Measurements from ENCODE around the gene THOC5.
A peak's percentile ranks its signal among the peaks of the same experiment; 100 is the strongest.
"Not testable (repeated sequence)": the region's sequence is repeated elsewhere in the genome, so short reads cannot be mapped to it uniquely, and the experiment has no call there.

The THOC5 gene

DNA sequence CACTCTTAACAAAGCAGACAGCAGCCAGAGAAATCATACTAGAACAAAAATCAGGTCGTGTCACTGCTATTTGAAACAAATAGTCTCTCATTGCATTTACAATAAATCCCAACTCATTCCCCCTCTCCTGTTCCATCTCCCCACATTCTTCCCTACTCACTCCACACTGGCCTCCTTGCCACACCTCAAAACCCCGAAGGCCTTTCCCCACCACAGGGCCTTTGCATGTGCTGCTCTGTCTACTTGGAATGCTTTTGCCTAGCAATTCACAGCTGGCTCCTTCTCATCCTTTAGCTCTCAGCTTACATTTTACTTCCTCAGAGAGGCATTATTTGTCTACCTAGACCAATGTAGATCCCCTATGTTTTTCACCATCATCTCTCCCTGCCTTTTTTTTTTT is 6.3 kb upstream of the THOC5 start:
- no peak for DNase-seq

DNA sequence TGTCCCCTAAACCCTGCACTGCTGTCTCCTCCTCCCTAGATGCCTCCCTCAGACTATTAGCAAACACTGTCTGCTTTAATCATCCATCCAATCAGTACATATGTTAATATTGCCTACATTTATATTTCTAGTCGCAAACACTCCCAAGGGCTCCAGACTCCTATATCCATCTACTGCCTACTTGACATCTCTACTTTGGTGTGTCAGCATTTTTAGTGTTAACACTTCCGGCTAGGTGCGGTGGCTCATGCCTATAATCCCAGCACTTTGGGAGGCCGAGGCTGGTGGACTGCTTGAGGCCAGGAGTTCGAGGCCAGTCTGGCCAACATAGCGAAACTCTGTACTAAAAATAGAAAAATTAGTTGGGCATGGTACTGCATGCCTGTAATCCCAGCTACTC is 5.5 kb upstream of the THOC5 start:
- DNase-seq, result no peak

GRCh38 chr22:29555065-29555644 is 1.6 kb upstream of the THOC5 start:
- DNase-seq, result no peak

DNA sequence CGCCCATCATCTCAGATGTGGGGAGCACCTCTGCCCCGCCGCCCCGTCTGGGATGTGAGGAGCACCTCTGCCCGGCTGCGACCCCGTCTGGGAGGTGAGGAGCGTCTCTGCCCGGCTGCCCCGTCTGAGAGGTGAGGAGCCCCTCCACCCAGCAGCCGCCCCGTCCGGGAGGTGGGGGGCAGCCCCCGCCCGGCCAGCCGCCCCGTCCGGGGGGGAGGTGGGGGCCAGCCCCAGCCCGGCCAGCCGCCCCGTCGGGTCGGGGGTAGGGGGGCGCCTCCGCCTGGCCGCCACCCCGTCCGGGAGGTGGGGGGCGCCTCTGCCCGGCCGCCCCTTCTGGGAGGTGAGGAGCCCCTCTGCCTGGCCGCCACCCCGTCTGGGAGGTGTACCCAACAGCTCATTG is 1.2 kb downstream of the THOC5 start:
- not testable (repeated sequence) for DNase-seq

DNA sequence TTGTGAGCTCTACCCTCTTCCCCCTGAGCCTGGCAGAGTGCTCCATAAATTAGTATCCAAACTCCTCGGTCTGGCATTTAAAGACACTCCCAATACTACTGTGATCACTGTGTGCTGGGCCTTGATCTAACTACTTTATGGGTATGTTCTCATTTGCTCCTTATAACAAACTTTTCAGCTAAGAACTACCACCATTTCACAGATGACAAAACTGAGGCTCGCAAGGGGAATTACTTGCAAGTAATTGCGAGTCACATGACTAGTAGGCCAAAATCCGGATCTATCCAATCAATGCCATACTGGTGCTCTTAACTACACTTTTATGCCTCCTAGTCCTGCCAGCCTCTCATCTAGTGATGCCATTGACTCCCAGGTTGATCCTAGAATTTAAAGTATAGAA is 3.6 kb downstream of the THOC5 start:
- no peak for DNase-seq

DNA sequence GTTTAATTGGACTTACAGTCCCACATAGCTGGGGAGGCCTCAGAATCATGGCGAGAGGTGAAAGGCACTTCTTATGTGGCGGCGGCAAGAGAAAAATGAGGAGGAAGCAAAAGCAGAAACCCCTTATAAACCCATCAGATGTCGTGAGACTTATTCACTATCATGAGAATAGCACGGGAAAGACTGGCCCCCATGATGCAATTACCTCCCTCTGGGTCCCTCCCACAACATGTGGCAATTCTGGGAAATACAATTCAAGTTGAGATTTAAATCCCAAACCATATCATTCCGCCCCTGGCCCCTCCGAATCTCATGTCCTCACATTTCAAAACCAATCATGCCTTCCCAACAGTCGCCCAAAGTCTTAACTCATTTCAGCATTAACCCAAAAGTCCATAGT is 8.5 kb downstream of the THOC5 start:
- DNase-seq, result peak; percentile 11

DNA sequence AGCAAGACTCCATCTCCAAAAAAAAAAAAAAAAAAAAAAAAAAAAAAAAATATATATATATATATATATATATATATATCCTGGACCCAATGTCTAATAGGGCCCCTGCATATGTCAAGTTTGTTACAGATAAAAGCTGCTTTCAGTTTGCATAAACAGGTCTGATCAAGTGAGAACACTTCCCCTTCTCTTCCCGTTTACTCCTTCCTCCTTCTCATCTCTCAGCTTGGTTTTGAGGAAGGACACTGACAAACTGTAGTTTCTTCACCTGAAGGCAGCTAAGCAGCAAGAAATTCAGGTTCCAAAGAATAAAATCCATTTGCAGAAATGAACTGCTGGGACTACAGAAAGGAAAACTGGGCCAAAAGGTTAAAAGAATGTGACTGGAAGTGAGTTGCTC is 11.7 kb downstream of the THOC5 start:
- peak; percentile 72 for DNase-seq

DNA sequence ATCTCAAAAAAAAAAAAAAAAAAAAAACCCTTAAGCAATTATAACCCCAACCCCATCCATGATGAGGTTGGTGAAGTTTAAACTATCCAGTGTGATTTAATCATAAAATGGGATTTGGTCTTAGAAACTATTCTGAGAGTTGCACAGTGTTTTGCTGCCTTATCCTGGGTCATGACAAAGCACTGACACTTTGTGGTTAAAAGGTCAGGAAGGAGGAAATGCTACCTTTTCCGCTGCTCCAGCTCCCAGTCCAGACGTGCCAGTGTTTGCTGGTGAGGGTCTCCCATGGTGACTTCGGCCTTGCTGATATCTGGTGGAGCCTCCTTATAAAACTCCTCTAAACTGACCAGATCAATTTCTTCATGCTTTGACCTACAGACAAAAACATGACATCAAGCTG is 14.5 kb downstream of the THOC5 start:
- no peak for DNase-seq

- DNase-seq, result no peak
These were observed 17.1 kb downstream of the THOC5 start for GRCh38 chr22:29536411-29536810.

DNA sequence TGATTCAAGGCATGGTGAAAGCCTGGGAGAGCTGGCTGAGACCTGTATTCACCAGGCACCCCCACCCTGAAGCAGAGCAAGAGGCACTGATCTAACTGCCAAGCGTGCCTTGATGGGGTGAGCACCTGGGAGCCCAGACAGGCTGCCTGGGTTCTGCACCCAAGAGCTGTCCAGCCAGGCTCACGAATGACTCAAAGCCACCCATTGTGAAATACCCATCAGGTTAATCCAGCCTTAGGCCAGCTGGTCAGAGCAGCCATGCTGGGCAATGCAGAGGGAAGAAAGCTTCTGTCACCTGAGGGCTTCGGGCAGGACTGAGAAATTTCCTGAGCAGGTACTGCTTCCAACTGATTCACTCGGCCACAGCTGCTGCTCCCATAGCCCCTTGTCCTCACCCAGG is 22.1 kb downstream of the THOC5 start:
- no peak for DNase-seq

GRCh38 chr22:29530716-29531115 is 22.8 kb downstream of the THOC5 start:
- peak; percentile 29 for DNase-seq

DNA sequence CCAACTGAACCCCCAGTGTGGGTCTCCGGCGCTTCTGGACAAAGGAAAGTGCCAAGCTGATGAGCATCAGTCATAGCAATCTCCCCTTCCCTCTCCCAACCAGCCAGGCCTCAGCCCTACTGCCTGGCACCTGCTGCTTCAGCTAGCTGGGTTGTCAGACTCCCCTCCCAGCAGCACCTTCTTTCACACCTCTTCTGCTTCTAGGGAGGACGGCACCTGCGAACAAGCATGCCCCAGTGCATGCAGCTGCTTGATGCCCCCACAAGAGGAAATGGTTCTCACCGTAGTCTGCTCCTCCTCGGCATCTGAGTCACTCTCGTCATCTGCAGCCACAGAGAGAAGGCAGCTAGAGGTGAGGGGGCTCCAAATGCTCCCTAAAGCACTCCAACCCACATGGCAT is 25.4 kb downstream of the THOC5 start:
- DNase-seq, result no peak

DNA sequence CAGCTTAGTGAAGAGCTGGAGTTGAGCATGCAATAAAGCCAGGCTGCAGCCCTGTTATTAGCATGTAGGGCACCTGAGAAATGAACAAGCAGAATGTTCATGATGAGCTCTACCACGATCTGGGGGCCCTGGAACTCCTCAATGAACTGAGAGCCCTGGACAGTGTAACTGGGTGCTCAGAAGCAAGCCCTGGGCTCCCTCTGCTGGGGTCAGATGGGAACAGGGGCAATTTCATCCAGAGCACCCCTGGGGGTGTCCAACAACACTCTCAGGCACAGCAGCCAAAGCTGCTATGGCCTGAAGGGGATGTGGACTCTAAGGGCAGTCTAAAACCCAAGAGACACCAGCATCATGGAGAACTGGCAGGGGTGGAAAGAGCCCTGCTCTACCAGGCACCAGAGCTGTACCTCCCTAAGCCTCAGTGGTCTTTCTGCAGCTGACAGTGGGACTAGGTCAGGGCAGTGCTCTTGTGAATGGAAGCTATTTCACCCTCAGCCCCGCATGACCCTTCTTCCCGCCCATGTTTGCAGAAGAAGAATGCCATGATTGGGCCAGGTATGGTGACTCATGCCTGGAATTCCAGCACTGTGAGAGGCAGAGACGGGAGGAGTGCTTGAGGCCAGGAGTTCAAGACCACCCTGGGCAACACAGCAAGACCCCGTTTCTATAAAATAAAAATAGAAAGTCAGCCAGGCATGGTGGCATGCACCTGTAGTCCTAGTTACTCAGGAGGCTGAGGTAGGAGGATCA is 28.9 kb downstream of the THOC5 start:
- peak; percentile 21 for DNase-seq

GRCh38 chr22:29523761-29524160 is 29.8 kb downstream of the THOC5 start:
- DNase-seq, result no peak

GRCh38 chr22:29521526-29521925 is 32.0 kb downstream of the THOC5 start:
- no peak for DNase-seq

- peak; percentile 2 for DNase-seq
These were observed 32.7 kb downstream of the THOC5 start for GRCh38 chr22:29520851-29521250.

GRCh38 chr22:29519996-29520395 is 33.6 kb downstream of the THOC5 start:
- DNase-seq, result no peak

DNA sequence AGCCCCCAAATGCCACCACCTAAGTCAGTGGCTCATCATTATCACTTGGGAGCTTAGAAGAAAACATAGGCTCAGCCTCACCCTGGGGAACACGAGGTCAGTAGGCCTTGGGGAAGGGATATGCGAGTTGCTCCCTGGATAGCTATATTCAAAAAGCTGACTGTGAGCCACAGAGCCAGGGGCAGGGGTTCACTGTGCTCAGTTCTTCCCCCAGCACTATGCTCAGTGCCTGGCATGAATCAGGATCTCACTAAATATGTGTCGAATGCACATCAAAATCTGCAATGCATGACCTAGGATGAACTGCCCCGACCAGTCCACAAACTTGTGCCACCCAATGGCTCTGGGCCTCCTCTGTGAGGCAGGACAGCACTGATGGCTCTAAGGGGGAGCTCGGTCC is 35.1 kb downstream of the THOC5 start:
- no peak for DNase-seq

- no peak for DNase-seq
These were observed 36.2 kb downstream of the THOC5 start for GRCh38 chr22:29517215-29517908.

DNA sequence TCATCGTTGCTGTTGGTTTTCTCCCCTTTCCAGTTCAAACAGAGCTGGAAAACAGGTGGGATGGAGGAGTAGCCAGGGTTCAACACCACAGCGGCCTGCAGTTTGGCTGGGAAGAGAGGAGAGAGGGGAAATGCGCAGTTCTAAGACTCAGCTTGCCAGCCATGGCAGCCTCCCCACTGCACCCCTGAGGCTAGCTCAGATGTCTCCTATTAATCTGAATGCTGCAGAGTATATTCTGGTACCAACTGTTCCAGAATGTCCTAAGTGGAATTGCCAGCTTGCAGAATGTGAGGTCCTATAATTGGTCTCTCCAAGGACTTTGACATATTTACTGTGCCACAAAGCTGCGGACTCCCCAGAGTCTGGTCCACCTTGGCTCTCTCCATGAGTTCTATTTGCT is 41.5 kb downstream of the THOC5 start:
- DNase-seq, result no peak

DNA sequence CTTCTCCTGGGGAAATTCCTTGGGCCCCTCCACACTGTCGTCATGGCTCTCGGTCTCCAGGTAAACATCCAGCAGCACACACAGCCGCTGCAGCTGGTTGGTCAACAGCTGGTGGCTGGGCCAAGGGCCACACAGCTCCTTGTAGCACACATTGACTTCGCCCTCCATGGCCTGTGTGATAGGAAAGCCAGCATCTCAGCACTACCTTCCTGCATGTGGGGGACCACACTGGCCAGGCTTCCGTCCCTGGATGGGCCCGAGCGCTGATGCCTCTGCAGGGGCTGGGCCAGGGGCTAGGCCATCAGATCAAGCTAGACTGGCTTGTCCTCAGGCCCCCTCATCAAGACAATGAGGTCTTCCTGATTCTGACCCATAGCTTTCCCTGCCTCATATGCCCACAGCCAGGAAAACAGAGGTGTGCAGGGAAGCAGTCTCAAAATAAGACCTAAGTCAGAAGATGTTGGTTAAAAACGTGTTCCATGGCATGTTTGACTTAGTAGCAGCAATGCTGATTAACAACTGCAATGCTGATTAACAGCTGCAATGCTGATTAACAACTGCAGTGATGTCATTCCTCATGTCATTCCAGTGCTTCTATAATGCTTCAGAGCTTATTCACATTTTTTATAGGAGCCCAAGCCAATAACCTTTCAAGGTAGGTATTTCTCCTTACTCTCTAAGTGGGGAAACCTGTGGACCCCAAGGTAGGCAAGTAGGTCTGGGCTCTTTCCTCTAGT is 42.3 kb downstream of the THOC5 start:
- DNase-seq, result no peak

DNA sequence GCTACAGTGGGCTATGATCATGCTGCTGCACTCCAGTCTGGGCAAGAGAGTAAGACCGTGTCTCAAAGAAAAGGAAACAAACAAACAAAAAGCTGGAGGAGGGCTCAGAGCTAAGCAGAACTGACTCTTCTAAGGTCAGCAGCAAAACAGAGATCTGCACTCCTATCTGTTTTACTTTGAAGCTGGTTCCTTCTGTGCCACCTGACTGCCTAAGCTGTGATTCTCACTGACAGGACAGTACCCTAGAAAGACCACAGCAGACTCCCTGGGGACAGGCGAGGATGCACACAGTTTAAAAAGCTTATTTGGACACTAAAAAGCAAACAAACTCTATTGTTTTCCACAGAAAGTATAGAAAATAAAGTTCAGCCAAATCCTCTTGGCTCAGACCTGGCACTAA is 43.0 kb downstream of the THOC5 start:
- DNase-seq, result no peak

- no peak for DNase-seq
These were observed 43.7 kb downstream of the THOC5 start for GRCh38 chr22:29509815-29510214.

GRCh38 chr22:29509298-29509697 is 44.3 kb downstream of the THOC5 start:
- no peak for DNase-seq

Measured in OCI-M1 (cell line).